RKO (cell line): ENCODE measurements around the gene OSM.

ENCODE experiments used
- DNase-seq: peaks from one replicate; pipeline ENCODE4 v3.0.0-alpha.2; 2016; ENCODE audit warnings: low spot score

The OSM gene

DNA sequence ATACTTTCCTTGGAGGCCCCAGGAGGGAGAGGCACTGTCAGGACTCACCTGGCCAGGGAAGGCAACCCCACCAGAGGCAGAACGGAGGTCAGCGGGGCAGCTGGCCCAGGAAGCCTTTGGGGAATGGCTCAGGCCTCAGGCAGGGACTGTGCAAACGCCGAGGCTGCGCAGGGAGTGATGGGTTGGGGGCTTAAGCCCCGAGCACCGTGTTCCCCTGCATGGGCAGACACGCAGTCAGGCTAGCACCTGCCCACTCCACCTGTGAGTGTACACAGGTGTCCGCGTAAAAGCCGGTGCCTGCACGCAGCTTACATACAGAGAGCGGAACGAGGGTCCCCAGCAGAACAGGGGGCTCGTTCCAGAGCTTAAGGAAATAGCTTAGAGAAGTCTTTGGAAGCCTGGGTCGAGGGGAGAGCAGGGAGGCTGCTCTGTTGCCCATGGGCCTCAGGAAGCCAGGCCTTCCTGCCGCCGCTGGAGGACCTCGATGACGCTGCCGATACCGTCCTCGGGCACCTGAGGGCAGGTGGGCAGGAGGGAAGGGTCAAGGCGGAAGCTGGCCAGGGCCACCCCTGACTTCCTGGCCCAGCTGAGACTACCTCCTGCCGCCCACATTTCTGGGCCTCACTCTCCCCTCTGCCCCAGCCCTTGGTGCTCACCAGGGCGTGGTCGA, 18.7 kb upstream of the OSM start:
- DNase-seq: no peak

GRCh38 chr22:30284666-30285065, 18.0 kb upstream of the OSM start:
- DNase-seq: no peak

- no peak for DNase-seq
Observed at GRCh38 chr22:30284172-30284571, 17.5 kb upstream of the OSM start.

DNA sequence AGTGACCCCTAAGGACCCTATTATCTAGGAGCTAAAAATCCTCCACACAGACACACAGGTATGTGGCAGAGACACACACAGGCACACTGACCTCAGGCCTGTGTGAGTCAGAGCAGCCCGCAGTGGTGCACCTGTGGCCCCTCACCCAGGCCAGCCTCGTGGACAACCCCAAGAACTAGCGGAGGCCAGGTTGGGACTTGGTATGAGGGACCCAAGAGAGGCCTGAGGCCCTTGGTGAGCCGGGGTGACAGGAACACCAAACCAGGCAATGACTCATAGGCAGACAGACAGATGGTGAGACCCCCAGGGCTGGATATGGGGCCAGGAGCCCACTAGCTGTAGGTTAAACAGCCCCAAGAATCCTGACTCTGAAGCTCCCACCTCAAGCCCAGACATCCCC, 16.7 kb upstream of the OSM start:
- no peak for DNase-seq

DNA sequence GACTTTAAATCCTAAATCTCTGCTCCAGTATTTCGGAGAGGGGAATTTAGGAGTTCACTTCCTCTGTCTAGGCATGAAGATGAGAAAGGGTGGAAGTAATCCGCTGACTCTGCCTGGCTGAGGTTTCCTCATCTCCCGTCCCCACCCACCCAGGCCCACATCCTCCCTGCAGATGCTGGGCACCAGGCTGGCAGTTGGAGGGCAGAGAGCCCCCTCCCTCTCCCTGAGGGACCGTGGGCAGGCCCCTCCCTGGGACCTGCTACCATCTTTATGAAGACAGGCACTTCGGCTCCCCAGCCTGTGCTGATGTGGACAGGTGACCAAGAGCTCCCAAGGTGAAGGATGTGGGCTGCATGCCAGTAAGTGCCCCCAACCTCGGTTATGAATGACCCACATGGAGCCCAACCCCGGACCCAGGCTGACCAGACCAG, 16.0 kb upstream of the OSM start:
- no peak for DNase-seq

- peak; percentile 17 for DNase-seq
Observed at GRCh38 chr22:30280505-30280904, 13.9 kb upstream of the OSM start.

DNA sequence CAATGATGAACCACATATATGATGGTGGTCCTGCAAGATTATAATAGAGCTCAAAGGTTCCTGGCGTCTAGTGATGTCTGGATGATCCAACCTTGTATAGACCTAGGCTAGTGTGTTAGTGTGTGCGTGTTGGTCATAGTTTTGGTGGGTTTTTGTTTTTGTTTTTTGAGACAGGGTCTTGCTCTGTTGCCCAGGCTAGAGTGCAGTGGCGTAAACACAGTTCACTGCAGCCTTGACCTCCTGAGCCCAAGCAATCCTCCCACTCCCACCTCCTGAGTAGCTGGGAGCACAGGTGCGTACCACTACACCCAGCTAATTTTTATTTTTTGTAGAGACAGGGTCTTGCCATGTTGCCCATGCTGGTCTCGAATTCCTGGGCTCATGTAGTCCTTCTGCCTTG, 13.3 kb upstream of the OSM start:
- no peak for DNase-seq

GRCh38 chr22:30279046-30279788, 12.6 kb upstream of the OSM start:
- DNase-seq: no peak

- no peak for DNase-seq
Observed at GRCh38 chr22:30277547-30278344, 11.1 kb upstream of the OSM start.

DNA sequence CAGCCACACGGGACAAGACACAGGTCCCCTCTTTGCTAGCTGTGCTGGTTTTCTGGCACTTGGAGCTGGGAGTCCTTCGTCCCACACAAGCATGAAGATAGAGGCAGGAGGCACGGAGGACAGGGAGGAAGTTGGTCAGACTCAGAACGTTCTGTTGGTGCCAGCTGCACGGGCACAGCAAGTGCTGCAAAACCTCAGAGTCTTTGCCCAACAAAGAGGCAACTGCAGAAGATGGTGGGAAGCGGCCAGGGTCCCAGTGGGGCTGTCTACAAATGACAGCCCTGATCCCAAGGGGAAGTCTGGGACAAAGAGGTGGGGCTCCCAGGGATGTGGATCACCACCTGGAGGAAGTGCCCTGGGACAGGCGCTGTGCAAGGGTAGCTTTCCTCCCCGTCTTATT, 9.4 kb upstream of the OSM start:
- no peak for DNase-seq

DNA sequence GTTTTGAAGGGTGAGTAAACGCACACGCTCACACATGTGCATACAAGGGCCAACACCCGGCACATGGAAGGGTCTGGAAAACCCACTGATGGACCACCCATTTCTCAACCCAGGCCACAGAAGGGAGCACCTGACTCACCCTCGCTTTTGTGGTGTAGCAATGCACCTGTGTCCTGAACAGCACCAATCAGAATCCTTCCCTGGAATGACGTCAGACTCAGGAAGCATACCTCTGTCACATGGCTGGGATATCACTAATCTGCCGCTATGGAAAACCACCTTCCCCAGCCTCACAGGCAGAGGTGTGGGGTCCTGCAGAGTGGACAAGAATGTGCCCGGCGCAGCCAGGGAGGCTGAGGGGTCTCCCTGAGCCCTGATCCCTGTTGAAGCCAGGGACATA, 9.0 kb upstream of the OSM start:
- DNase-seq: no peak

DNA sequence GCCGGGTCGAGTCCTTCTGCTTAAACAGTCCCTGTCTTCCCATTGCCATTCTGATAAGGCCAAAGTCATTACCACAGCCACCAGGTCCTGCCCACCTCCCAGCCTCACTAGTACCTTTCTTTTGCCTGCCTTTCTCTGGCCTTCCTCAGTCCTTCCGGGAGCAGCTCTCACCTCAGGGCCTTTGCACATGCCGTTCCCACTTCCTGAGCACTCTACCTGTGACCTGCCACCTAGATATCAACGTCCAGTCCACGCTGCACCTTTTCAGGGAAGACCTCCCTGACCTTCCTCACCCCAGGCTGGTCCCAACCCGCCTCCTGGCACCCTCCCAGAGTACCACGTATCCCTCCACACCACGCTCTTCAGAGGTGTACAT, 7.8 kb upstream of the OSM start:
- DNase-seq: no peak

GRCh38 chr22:30273711-30274436, 7.2 kb upstream of the OSM start:
- no peak for DNase-seq

- DNase-seq: no peak
Observed at GRCh38 chr22:30272781-30273601, 6.3 kb upstream of the OSM start.

- peak; percentile 59 for DNase-seq
Observed at GRCh38 chr22:30270832-30271231, 4.2 kb upstream of the OSM start.

- no peak for DNase-seq
Observed at GRCh38 chr22:30268331-30268730, 1.7 kb upstream of the OSM start.

- no peak for DNase-seq
Observed at GRCh38 chr22:30267382-30268302, 991 bp upstream of the OSM start.

DNA sequence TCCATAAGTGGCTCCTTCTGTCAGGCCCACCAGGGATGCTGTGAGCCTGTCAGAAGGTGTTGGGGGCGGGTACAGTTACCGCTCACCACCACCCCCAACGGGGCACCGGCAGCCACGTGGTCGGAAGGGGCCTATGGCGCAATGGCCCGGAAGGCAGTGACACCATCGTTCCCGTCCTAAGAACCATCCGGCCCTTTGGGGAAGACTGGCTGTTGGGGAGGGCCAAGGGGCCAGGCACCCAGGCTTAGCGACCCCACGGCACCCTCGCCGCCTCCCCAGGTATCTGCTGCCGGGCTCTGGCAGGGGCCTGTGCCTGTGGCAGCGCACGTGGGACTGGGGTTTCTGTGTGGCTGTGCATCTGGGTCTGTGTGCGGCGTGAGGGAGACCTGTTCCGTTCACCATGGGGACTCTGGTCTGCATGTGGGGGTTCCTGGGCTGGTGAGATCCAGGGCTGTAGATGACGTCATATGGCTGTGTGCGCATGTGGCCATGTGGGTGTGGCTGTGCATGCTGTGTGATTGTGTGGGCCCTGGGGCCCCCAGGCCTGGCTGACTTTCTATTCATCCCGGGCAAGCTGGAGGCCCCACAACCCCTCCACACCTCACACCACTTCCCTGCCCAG, 717 bp downstream of the OSM start:
- DNase-seq: no peak

DNA sequence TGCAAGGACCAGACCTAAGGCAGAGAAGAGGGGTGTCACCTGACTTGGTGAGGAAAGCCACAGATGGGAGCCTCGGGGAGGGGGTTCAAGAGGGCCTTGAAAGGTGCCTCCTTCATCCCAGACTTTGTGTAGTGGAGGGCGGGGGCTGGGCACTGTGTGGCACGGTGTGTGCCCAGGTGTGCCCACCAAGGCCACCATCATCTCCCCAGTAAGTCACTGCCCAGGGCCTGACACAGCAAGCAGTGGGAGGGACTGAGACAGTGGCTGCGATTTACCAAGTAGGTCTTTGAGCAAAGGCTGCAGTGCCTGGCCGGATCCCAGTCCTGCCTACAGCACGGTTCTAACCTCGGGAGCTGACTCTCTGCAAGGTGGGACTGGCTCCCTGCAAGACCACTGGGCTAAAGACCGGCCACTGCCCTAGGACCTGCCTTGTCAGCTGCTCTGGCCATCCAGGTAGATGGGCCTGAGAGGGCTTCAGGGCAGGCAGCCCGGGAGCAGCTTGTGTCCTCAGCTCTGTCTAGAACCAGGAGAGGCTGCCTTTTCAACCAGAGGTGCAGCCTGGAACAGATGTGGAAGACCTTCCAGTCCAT, 1.4 kb downstream of the OSM start:
- no peak for DNase-seq

- DNase-seq: no peak
Observed at GRCh38 chr22:30263883-30264282, 2.8 kb downstream of the OSM start.
